T-helper 22 cell (primary cell): ENCODE data around the gene NKAP.
"Not testable (repeated sequence)": the region's sequence is repeated elsewhere in the genome, so short reads cannot be mapped to it uniquely, and the experiment has no call there.

ENCODE experiments used
- DNase-seq: peaks from one replicate; pipeline ENCODE4 v3.0.0-alpha.2; 2020; ENCODE audit warnings: low read depth

The NKAP gene

GRCh38 chrX:119943185-119943988, at the start of gene NKAP:
Gene NKAP, minus strand, starts transcription at chrX:119943751. Its CDS starts 146 bp downstream, at chrX:119943605.
- DNase-seq = peak; percentile 61

GRCh38 chrX:119991005-119991787, 47.6 kb upstream of the NKAP start:
- DNase-seq = no peak

GRCh38 chrX:119990556-119991004, 47.0 kb upstream of the NKAP start:
- no peak for DNase-seq

DNA sequence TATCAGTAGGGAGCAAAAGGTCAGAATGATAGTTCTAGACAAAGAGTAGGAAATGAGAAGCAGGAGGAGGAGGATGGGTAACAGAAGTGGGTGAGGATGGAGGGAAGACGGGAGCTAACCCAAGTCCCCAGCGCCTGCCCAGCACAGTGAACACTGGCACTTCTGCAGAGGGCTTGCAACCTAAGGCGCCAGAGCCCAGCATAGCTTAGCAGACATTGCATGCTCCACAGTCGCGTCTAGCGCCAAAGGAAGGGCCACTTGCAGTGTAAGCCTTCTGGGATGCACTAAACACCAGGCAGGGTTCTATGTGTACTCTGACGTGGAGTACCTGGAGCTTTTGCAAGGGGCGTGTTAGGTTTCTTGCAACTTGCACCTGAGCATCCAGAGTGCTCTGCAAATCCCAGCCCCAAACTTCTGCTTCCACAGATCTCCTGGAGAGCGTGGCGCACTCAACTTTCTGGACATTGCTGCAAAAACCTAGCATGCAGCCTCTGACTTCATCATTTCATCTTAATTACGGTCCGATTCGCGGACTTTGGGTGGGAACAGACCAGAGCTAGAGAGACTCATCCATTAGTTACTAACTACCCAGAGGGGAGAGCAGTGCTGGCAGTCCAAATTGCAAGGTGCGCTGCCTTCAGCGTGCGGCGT, 46.5 kb upstream of the NKAP start:
- DNase-seq = no peak

DNA sequence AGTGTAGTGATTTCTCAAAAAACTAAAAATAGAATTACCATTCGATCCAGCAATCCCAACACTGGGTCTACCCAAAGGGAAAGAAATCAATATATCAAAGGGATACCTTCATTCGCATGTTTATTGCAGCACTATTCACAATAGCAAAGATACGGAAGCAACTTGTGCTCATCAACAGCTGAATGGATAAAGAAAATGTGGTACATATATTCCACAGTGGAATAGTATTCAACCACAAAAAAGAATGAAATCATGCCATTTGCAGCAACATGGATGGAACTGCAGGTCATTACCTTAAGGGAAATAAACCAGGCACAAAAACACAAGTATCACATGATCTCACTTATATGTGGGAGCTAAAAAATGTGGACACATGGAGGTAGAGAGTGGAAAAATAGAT, 42.7 kb upstream of the NKAP start:
- no peak for DNase-seq

GRCh38 chrX:119984652-119985051, 41.1 kb upstream of the NKAP start:
- DNase-seq = no peak

DNA sequence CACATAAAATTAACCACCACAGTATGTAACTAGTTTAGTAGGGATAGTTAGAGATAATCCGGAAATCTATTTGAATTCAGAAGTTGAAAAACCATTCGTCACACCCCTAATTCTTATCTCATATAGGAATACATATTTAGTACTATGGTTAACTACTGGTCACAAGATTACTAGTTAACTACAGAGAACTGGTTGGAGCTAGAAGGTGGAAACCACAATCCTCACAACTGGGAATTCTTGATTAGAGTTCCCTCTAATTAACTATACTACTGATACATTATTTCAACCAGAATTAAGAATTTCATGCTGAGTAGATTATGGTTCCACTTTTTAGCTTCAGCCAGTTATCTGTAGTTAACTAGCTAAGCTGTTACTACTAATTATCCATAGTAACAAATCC, 39.9 kb upstream of the NKAP start:
- no peak for DNase-seq

- no peak for DNase-seq
Measured at GRCh38 chrX:119982145-119982544, 38.6 kb upstream of the NKAP start.

GRCh38 chrX:119981286-119982070, 37.9 kb upstream of the NKAP start:
- DNase-seq = no peak

DNA sequence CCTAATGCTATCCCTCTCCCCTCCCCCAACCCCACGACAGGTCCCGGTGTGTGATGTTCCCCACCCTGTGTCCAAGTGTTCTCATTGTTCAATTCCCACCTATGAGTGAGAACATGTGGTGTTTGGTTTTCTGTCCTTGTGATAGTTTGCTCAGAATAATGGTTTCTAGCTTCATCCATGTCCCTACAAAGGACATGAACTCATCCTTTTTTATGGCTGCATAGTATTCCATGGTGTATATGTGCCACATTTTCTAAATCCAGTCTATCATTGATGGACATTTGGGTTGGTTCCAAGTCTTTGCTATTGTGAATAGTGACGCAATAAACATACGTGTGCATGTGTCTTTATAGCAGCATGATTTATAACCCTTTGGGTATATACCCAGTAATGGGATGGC, 33.6 kb upstream of the NKAP start:
- not testable (repeated sequence) for DNase-seq

DNA sequence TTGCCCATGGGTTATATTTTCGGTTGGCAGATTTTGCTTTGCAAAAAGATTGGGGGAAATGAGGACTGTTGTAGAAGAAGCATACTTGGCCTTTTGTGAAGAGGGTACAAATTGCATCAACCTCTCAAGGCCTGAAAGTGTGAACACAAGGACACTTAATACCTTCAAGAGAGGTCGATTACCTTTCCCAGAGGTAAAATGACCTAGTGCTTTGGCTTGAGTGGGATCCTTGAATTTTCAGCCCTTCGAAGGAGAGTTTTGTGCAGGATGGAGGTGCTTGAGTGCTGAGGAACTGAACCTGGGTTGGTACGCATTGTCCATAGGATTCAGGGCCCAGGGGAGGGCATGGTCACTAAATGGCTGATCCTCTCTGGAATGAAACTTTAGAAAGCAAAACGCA, 27.6 kb upstream of the NKAP start:
- DNase-seq = no peak

DNA sequence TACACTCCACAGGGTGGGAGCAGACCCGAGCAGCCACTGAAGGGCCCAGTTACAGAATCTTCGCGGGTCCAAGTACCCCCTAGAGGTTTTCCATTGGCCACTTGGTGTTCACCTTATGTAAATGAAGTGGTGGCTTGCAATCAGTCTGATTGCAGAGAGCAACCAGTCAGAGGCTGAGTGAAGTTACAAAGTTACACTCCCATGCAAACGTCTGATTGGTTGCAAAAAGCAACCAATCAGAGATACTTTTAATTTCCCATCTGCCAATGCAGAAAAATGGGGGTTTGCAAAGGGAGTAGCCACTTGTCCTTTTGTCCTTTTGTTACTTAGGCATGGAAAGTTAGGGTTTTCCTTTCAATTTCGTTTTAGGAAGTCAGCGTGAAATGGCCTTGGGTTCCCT, 27.0 kb upstream of the NKAP start:
- no peak for DNase-seq

GRCh38 chrX:119966837-119967236, 23.3 kb upstream of the NKAP start:
- DNase-seq = not testable (repeated sequence)

- no peak for DNase-seq
Measured at GRCh38 chrX:119960625-119961024, 17.1 kb upstream of the NKAP start.

DNA sequence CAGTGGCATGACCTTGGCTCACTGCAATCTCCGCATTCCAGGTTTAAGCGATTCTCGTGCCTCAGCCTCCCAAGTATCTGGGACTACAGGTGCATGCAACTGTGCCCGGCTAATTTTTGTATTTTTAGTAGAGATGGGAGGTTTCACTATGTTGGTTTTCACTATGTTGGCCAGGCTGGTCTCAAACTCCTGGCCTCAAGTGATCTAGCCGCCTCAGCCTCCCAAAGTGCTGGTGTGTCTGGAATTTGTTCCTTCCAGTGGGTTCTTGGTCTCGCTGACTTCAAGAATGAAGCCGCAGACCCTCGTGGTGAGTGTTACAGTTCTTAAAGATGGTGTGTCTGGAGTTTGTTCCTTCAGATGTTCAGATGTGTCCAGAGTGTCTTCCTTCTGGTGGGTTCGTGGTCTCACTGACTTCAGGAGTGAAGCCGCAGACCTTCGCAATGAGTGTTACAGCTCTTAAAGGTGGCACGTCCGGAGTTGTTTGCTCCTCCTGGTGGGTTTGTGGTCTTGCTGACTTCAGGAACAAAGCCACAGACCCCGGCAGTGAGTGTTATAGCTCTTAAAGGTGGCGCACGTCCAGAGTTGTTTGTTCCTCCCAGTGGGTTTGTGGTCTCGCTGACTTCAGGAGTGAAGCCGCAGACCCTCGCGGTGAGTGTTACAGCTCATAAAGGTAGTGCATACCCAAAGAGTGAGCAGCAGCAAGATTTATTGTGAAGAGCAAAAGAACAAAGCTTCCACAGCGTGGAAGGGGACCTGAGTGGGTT, 12.4 kb upstream of the NKAP start:
- DNase-seq = peak; percentile 3

- no peak for DNase-seq
Measured at GRCh38 chrX:119954374-119954773, 10.8 kb upstream of the NKAP start.

- no peak for DNase-seq
Measured at GRCh38 chrX:119948381-119948780, 4.8 kb upstream of the NKAP start.

DNA sequence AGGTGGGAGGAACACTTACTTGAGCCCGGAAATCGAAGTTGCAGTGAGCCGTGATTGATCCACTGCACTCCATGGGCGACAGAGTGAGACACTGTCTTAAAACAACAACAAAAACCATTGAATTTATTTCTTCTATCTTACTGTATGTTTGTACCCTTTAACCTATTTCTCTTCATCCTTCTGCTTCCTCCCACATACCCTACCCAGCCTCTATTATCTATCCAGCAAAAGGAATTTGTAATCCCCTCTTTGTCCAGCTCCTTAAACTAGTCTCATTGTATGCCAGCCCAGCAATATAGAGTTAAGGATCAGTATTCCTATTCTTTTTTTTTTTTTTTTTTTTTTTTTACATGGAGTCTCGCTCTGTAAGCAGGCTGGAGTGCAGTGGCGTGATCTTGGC, 1.9 kb upstream of the NKAP start:
- DNase-seq = no peak

- DNase-seq = no peak
Measured at GRCh38 chrX:119942831-119943184, 743 bp downstream of the NKAP start.

- no peak for DNase-seq
Measured at GRCh38 chrX:119942173-119942819, 1.3 kb downstream of the NKAP start.

DNA sequence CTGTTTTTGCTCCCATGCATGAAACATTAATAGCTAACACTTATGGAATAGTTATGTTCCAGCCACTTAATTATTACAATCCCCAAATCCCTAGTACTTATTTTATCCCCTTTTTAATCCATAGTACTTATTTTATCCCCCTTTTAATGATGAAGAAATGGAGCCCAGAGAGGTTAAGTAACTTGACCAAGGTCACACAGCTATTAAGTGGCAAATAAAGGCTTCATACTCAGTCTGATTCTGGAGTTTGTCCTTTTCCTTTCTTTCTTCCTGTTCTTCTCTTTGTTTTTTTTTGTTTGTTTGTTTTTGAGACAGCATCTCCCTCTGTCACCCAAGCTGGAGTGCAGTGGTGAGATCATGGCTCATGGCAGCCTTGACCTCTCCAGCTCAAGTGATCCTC, 2.2 kb downstream of the NKAP start:
- no peak for DNase-seq
